Ramos (cell line): ENCODE results near the gene DNLZ.
"Not testable (repeated sequence)": the region's sequence is repeated elsewhere in the genome, so short reads cannot be mapped to it uniquely, and the experiment has no call there.

Source experiments
- in situ Hi-C: fragments of 300-500 bp; cut with MboI; formaldehyde crosslinking; loops from one replicate; pipeline ENCODE4 v1.14.3; 2022; ENCODE audit warnings: low sequenced_read_pairs; ENCODE audit not compliant: unreplicated experiment

Gene DNLZ

DNA sequence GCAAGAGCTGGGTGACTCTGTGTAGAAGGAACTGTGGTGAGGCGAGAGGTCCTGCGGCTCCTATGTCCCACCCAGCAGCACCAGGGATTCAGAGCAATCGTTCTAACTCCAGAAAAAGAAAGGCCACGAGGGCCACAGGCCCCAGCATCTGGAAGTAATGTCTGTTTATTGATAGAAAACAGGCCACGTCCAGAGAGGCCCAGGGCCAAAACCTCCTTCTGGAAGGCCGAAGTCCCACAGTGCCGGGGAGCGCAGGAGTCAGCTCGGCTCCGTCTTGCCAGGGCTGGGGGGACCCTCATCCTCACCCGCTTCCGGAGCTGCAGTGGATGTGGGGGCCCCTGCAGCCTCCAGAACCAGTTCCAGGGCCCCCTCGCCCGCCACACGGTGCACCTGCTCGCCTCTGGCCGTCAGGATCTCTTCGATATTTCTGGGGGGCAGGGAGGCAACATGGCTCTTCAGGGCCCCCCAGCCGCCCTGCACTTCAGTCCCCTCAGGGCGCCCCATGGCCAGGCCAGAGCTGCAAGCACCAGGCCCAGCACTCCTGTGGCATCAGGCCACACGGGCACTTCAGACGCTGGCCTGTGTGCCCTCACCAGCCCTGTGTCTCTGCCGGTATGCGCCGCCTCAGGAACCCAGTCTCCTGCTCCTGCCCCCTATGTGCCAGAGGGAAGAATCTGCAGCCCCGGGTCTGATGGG is 1.6 kb downstream of the DNLZ start:
- in situ Hi-C loops = no loop called here

DNA sequence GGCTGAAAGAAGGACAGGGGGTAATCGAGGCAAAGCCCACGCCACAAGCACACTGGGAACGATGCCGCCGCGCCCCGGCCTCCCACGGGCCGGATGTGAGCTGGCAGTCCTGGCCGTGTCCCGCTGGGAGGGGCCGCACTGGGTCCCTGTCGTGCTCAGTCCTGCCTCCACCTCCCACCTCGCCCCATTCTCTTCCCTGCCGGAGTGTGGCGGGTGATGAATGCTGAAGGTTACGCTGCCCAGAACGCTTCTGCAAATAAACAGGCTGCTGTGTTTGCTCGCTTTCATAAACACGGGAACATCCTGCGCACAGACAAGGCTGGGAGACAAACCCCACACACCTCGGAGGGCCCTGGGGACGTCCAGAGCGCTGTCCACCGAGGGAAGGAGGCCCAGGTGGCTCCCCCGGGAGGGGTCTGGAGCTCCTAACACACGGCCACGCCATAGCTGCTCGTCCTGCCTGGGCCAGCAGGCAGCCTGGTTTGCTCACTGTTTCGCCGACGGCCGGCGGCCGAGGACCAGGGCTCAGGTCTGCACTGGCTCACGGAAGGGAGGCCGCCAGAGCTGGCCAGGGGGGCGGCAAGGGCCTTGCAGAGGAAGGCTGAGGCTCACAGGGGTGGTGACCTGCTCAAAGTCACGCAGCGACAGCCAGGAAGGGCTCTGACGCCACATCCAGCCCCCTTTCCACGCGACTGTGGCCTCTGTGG is 2.3 kb downstream of the DNLZ start:
- in situ Hi-C loops = no loop called here

DNA sequence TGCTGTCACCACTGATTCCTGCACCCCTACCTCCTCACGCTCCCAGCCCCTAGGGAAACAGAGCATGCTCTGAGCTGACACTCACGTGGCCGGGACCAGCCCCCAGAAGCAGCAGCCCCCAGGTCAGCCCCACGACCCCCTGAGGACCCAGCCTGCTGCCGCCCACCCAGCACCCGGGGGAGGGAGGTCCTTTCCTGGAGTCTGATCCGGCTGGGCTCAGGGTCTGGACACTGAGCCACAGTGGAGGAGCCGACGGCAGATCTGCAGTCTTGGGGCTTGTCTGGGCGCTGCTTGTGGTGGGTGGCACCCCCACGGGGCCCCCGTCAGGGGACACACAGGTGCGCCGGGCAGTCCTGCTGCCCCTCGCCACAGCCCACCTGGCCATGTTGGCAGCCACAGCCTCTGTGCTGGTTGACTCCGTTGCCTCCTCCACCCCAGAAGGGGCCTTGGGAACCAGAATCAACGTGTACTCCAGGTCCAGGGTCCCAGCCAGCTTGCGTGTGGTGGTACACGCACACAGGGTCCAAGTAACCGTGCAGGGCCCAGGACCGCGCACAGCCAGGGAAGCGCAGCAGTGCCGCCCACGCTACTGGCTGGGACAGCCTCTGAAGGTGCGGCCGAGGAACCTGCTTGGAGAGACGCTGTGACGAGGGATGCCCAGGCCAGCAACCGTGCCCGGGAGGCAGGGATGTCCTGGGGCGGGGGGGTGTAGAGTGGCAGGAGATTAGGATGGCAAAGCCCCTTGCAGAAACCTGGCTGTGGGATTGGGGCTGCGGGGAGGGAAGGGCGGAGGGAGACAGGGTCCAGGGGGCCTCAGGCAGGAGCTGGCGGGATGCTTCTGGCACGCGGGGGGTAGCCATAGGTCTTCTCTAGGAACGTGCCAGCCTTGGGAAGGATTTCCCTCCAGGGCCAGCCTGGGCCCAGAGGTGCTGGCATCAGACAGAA is 3.5 kb downstream of the DNLZ start:
- in situ Hi-C loops = no loop called here

DNA sequence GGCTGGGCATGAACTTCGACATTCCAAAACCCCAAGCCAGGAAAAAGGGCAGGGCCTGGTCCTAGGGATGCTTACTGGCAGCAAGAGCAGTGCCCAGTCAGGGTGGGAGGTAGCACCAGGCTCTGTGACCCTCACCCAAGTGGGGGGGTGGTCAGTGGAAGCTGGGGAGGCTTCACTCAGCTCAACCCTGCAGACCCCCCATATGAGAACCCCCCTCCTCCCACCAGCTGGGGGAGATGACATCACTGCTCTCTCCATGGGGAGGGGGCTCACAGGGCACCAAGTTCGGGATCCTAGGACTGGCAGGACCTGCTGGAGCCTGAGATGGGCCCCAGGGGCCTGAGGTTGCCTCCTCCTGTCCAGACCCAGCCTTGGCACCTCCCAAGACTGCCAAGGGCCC is 4.7 kb downstream of the DNLZ start:
- in situ Hi-C loops = no loop called here

DNA sequence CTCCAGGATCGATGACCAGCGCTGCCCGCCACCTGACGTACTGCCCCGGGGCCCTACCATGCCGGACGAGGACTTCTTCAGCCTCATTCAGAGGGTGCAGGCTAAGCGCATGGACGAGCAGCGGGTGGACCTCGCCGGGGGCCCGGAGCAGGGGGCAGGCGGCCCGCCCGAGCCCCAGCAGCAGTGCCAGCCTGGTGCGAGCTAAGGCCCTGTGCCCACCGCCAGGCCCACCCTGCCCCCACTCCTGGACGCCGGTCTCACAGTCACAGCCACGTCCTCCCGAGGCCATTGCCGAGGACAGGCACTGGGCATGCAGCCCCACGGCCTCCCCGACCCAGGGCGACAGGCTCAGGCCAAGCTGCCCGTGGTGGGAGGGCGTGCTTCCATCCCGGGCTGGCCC is 5.5 kb downstream of the DNLZ start:
- in situ Hi-C loops = no loop called here

DNA sequence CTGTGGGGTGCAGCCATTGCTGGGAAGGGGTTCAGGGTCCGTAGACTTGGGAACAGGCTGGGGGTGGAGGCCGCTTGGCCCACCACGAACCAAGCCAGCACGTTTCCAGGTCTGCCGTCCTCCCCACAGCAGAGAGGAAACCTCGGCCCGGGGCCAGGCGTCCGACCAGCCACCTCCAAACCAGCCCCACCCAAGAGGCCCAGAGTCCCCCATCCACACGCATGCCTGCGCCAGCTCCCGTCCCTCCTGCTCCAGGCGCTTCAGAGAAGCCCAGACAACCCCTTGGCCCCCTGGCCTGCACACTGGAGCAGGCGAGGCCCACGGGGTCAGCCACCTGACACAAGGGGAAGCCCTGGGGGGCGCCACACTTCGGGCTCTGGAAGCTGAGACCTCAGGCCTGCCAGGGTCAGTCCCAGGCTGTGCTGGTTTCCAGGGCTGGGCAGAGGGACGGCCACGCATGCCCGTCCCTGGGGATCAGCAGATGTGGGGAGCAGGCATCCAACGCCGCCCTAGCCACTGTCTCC is 6.3 kb downstream of the DNLZ start:
- in situ Hi-C loops = no loop called here

DNA sequence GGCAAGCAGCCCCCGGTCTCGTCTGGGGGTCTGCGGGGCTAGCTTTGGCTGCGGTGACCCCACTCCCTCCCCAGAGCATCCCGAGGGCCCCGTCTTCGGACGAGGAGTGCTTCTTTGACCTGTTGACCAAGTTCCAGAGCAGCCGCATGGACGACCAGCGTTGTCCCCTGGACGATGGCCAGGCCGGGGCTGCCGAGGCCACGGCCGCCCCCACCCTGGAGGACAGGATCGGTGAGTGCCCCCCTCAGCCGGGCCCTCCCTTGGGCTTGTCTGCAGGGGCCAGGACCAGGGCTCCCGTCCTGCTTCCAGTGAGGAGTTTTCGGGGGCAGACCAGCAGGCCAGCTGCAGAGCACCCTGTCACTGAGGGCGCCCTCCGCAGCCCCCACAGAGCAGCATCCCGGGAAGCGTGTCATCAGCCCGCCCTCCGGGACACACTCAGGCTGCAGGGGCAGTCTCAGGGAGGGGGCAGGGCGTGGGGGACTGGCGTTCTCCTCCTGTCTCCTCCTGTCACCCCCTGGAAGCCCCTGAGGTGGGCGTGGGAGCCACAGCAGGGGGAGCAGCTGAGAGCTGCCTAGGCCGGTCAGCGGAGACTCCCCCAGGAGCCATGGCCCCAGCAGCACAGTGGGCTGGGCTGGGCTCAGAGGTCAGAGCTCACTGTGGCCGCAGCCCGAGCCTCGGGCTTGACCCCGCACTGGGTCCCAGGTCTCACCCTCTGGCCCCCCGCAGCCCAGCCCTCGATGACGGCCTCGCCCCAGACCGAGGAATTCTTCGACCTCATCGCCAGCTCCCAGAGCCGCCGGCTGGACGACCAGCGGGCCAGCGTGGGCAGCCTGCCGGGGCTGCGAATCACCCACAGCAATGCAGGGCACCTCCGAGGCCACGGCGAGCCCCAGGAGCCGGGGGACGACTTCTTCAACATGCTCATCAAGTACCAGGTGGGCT is 7.7 kb downstream of the DNLZ start:
- in situ Hi-C loops = no loop called here

DNA sequence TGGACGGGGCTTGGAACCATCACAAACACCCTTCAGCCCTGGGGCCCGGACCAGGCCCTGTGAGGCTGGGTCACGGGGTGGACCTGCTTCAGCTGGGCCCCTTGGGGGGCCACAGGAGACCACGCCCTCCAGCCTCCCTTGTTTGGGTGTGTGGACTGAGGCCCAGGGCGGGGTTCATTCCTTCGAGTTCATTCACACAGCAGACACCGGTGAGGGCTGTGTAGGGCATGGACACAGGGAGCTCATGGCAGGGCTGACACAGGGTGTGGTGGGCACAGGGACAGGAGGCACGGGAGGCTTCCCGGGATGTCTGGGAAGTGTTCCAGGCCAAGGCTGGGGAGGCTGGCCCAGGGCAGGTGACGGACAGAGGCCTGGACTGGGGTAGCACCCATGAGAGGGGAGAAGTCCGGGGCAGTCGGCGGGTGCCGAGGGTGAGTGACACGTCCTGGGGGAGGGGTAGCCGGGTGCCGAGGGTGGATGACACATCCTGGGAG is 8.9 kb downstream of the DNLZ start:
- in situ Hi-C loops = no loop called here

DNA sequence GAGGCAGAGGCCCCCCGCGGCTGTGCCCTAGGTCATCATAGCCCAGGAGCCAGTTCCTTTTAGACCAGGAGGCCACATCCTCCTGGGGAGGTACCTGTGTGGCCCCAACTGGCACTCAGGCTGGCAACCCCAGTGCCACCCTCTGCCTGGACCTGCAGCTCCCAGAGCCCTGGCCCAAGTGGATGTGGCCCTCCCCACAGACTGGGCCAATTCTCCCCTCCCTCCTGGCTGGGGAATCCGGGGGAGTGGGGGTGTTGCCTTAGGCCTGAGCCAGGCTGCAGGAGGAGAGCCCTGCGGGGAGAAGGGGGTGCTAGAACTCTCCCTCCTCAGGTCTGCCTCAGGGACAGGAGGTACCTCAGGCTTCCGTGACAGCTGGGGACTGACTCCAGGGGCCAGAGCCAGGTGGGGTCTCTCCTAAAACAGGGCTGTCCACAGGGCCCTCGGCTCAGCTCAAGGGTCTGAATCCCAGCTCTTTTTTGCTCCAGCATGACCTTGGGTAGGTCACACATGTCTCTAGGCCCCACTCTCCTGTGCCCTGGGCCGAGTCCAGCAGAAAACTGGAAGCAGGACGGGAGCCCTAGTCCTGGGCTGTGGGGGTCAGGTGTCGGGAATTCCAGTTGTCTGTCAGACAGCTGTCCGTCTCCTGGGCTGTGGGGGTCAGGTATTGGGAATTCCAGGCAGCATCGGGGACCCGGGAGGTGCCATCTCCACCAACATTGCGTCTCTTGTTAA is 9.6 kb downstream of the DNLZ start:
- in situ Hi-C loops = no loop called here

DNA sequence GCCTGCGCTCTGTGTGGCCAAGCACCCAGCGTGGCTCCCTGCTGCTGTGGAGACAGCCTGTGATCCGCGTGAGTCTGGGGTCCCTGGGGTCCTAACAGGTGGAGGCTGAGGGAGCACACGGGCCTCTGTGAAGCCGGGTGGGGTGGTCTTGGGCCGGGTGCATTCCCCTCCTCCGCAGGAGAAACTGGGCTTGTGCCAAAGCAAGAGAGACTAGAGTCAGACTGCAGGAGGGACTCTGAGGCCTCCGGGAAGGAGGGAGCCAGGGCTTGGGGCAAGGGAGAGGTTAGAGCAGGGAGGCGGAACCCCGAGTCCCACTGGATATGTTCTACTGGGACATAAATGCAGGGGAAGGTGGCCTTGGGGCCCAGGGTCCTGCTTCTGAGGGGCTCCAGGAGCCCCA is 10.5 kb downstream of the DNLZ start:
- in situ Hi-C loops = no loop called here

DNA sequence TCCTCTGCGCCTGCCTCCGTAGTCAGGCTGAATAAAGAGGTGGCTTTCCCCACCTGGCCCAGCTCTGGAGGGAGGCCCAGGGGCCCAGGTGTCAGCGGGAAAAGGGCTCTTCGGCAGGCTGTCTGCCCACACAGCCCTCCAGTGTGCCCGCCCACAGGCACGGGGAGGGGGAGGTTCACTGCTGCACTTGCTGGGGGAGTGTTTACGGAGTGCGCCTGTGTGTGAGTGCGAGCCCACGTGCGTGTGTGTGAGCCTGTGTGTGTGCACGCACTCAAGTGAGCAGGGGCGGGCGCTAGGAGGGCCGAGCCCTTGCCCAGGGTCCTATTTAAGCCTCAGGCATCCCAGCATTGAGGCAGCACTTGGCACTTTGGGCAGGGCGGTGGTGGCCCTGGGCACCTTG is 10.9 kb downstream of the DNLZ start:
- in situ Hi-C loops = no loop called here

DNA sequence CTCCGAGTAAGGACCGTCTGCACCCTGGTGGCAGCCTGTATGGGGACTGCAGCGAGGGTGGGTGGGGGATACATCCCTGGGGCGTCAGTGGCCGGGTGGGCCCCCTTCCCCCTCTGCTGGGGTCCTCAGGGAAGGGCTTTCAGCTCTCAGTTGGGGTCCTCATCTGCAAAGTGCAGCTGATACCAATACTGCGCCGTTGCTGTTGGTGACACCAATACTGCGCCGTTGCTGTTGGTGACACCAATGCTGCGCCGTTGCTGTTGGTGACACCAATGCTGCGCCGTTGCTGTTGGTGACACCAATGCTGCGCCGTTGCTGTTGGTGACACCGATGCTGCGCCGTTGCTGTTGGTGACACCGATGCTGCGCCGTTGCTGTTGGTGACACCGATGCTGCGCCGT is 11.7 kb downstream of the DNLZ start:
- in situ Hi-C loops = not testable (repeated sequence)

DNA sequence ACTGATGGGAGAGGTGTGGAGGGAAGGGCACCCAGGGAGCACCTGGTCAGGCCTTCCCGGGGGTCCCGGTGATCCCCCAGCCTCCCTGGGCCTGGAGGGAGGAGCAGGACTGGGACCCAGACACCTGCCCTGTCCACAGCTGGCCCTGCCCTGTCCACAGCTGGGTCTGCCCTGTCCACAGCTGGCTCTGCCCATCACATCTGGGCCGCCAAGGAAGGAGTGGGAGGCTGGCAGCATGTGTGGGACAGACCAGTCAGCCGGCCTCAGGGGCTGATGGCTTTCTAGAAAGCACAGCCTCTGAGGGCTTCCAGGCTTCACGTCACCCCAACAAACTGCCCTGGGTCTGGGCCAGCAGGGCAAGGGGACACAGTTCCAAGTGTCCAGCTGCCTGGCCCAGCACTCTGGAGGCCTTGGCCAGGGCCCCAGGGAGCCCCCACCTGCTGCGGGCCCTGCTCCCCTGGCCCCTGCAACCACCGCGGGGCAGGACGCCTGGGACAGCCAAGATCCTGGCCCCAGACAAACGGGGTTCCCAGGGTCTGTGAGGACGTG is 12.2 kb downstream of the DNLZ start:
- in situ Hi-C loops = no loop called here

DNA sequence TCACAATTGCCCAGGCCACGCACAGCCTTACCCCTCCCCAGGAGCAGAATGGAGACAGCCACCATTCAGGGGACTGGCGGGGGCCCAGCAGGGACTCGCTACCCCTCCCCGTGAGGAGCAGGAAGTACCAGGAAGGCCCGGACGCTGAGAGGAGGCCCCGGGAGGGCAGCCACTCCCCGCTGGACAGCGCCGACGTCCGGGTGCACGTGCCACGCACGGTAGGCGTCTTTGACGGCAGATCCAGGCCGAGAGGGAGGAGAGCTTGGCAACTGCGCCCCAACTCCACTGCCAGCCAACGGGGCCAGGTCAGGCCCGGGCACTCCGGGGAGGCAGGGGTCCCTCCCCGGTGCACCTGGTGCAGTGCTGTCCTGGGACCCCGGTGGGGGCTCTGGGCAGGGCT is 14.0 kb downstream of the DNLZ start:
- in situ Hi-C loops = no loop called here

DNA sequence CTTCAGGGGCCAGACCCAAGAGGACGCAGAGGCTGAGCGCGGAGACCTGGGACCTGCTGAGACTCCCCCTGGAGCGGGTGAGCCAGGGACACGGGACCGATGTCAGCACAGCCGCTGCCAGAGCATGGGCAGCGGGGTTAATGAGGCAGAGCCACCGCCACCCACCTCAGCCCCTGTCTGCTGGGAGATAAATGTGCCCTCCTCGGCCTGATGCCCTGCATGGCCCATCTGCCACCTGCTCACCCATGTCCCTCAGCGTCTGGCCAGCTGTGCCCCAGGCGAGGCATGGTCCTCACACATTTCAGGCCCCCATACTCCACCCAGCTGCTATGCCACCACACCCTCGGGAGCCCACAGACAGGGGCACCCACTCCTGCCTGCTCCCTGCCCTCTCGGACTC is 14.9 kb downstream of the DNLZ start:
- in situ Hi-C loops = no loop called here

DNA sequence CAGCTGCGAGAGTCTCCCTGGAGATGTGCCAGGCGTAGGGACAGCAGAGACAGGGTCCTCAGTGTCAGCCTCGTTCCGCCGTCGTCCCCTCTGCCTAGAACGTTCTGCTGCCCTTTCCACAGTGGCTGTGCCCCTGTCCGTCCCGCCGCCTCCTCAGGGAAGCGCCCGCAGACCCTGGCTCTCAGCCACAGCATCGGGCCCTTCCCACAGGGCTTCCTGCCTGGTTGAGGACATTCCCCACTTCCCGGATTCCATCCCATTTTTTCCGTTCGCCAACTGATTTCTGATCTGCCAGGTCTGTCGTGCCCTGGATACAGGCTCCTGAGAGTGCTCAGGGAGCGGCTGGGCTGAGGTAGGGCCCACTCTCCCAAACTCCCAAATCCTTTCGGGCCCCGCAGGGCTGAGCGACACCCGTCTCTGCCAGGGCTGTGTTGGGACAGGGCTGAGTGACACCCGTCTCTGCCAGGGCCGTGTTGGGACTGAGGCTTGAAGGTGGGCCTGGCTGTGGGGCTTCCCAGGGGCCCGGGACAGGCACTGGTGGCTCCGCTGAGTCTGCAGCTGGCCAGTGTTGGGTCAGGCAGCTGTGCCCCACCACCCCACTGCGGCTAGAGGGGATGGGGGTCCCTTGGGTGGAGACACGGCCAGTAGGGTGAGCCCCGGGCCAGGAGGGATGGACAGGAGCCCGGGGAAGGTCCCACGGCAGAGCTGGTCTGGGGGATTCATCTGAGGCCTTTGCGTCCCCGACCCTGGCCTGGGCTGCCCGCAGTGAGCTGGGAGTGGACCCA is 15.9 kb downstream of the DNLZ start:
- in situ Hi-C loops = no loop called here

DNA sequence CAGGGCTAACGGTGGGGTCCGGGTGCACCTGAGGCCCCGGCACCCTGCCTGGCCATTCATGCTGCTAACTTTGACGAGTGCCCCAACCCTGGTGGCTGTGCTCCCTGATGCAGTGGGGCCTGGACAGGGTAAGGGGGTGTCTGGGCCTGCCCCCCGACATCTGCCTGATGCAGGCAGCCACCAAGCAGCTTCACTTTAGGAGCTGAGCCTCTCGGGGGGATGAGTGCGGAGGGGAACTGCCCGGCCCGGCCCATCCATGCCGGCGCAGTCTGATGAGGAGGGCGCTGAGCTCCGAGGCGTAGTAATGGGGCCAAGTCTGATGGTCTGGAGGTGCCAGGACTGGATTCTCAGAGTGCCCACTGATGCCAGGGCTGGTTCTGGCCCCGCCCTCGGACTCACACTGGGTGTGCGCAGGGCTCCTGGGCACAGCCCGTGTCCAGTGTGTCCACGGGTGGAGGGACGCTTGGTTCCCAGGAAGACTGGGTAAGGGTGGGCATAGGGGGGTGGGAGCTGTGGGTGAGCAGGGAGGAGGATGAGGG is 16.5 kb downstream of the DNLZ start:
- in situ Hi-C loops = no loop called here

DNA sequence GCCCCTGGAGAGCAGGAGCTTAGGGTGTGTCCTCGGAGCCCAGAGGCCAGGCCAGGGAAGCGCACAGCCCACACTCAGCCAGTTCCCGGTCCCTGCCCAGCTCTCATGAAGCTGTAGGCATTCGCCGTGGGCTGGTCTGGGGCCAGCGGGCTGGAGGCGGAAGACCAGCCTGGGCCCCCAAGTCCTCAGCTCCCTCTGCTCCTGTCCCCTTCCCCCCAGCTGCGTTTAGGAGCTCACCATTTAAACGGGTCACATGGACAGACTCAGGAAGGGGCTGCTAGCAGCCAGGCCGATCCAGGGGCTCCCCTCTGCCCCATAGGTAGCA is 17.4 kb downstream of the DNLZ start:
- in situ Hi-C loops = no loop called here
